GM23248 (cell line): Measurements from ENCODE around the gene STRIP1.

Experiments used
- EZH2 ChIP-seq: fragments of 200-600 bp; sonication (generic); IDR thresholded peaks from 2 replicates; pipeline ENCODE4 v1.6.1; 2018; ENCODE audit warnings: antibody characterized with exemption, mild to moderate bottlenecking; ENCODE audit not compliant: insufficient read depth, poor library complexity, severe bottlenecking
- EZH2phosphoT487 ChIP-seq: fragments of 200-600 bp; sonication (generic); IDR thresholded peaks from 2 replicates; pipeline ENCODE4 v1.6.1; 2018; ENCODE audit warnings: antibody characterized with exemption, moderate library complexity, mild to moderate bottlenecking, low read depth; ENCODE audit not compliant: insufficient read depth

- TF ChIP-seq EZH2 (no peak), EZH2phosphoT487 (no peak)
Observed at GRCh38 chr1:110065841-110066240, 31.4 kb downstream of the STRIP1 start.
